NCI-H2081 (cell line): ENCODE results near the gene SLF1.

ENCODE experiments used
- DNase-seq, 2 experiments: peaks; one replicate each; lab custom pipeline; 2025; lab: John Stamatoyannopoulos, UW

SLF1 gene

DNA sequence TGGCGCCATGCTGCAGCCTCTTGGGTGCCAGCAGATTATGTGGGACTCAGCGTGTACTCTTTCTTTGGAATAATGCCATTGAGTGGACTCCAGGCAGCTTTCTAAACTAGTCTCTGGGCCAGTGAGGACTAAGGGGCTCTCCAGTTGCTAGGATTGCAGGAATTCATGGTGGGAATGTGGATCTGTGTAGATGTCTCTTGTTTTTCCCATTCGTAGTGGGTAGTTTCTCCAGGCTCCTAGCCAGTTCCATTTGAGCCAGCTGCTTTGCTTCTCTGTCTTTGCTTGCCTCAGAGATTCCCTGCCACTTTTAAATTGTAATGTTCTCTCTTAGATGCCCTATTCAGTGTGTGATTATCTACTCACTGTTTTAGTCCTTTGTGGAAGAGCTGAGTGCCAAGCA lies 42.6 kb downstream of the SLF1 start:
- DNase-seq = no peak

- DNase-seq = no peak
These were observed 49.5 kb downstream of the SLF1 start for GRCh38 chr5:94667937-94668336.

- DNase-seq = no peak
These were observed 52.3 kb downstream of the SLF1 start for GRCh38 chr5:94670726-94671125.

GRCh38 chr5:94672746-94673145 lies 54.3 kb downstream of the SLF1 start:
- no peak for DNase-seq

DNA sequence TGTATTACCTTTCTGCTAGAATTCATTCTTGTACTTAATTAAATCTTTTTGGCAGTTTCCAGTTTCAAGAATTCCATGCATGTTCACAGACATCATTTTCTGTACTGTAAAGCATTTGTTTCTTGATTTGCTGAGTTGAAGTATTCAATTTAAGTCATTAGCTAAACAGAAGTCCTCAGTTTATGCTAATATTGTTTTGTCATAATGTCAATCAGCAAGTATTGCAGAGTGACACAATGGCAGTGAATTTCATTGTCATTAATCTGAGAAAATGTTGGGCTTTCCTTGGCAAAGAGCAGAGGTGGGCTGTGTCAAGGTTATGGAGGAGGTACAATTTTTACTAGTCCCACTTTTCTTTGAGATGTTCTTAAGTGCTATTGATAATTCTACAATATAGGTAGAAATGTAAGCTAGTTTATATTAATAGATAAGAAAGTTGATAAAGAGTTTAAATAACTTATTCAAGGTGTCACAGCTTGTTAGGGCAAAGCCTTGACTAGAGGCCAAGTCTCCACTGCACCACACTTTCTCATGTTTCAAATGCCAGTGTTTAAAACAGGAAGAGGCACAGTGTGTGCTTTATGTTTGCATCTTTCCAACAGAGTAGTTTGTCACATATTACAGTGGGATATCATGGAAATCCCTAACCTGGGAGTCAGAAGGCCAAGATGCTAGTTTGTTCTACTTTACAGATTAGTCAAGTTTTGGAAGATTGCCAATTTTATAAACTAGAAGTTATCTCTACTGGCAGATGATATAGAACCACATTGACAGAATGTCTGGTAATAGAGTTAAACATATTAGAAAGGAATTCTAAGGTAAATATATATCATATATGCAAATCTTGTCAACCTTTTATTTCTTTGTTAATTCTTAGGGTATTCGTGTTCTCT lies 56.3 kb downstream of the SLF1 start:
- no peak for DNase-seq

DNA sequence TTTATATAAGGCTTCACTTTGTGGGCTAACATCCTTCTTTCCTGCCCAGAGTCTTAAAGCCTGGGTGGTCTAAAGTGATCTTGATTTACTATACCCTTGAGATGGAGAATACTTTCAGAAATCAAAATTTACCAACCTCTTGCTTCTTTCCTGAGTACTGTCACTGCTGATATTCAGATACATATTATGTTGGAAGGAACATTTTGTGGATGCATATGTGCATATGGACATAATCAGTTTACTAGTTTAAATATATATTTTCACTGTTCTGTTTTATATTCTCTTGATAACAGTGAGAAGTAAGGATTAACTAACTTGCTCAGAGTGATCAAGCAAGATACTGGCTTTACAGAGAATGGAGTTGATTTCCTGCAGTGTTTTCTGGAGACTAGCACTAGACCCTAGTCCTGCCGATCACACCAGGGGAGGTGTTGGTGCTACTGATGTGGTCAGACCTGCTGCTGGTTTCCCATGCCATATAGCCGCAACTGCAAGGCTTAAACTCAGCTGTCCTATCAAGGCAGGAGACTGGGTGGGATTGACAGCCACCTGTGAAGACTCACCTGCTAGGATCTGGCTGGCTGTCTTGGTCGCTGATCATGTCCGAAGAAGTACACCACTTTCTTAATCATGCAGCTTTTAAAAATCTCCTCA lies 57.6 kb downstream of the SLF1 start:
- DNase-seq = no peak

GRCh38 chr5:94682814-94683520 lies 64.5 kb downstream of the SLF1 start:
- DNase-seq = no peak

DNA sequence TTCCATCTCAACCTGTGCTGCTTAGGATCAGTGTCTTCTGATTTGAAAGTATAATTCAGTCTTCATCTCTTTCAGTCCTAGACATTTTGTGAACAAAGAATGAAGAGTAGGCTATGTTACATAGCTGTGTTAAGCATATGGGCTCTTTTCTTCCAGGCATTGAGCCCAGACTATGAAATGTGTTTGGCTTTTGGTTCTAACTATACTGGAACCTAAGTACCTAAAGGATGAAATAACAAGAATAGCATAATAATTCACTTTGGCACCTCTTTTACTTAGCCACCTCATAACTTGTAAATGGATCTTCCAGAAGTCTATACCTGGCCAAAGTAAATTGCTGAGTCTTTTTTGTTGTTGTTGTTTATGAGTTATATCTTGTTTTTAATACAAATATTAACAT lies 71.4 kb downstream of the SLF1 start:
- DNase-seq = no peak

GRCh38 chr5:94690778-94691177 lies 72.3 kb downstream of the SLF1 start:
- no peak for DNase-seq

DNA sequence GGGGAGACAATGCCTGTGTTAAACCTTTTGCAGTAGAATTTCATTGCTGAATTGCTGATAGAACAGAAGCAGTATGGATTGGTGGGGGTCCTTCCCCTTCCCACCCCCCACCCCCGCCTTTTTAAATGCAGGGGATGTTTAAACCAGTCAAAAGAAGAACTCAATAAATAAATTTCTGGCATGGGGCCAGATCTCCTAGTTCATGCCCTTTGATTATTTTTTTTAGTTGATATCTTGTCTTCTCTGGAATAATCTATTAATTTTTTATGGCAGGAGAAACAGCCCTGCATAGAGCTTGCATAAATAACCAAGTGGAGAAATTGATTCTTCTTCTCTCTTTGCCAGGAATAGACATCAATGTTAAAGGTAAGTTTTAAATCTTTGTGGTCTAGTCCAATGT lies 72.8 kb downstream of the SLF1 start:
- DNase-seq = no peak

DNA sequence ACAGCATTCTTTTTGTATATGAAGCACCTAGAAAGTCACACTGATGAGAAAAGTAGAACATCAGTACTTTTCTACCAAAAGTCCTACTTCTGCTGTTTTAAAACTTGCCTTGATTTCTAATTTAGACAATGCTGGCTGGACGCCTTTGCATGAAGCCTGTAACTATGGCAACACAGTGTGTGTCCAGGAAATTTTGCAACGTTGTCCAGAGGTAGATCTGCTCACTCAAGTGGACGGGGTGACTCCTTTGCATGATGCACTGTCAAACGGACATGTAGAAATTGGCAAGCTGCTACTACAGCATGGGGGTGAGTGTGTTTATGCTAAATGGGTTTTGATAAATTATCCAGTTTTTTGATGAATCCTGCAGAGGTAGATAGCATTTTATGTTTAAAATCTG lies 73.5 kb downstream of the SLF1 start:
- DNase-seq = peak; percentile 8 to 49

GRCh38 chr5:94692581-94692980 lies 74.1 kb downstream of the SLF1 start:
- DNase-seq = no peak

DNA sequence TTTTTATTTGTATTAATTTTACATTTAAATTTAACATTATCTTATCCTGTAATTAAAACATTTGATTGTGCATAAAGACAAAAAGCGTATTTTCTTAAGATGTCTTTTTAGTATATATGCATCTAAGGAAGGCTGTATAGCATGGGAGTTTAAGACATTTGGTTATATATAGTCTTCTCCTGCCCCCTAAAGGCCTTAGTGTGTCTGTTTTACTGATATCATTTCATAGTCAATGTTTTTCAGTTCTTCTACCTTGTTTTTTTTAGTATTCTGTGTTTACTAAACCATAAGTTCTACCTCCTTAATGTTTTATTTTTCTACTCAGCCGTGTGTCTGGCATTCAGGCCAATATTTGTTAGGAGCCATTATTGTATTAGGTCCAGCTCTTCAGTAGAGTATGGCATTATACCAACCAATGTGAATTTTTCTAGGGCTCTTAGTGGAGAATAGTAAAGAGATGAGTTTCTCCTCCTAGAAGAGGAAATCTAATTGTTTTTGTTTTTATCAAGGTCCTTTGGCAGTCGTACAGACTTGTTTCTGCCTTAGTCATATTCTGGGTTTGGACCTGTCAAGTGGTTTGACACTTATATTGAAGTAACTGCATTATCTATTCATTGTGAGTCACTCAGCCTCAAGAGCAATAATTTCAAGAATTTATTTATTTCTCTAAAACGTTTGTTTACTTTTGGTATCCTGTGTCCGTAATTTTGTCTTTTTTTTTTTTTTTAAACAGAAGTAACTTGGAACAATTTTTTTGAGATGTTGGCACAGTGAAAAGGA lies 74.8 kb downstream of the SLF1 start:
- peak; percentile 2 to 14 for DNase-seq

DNA sequence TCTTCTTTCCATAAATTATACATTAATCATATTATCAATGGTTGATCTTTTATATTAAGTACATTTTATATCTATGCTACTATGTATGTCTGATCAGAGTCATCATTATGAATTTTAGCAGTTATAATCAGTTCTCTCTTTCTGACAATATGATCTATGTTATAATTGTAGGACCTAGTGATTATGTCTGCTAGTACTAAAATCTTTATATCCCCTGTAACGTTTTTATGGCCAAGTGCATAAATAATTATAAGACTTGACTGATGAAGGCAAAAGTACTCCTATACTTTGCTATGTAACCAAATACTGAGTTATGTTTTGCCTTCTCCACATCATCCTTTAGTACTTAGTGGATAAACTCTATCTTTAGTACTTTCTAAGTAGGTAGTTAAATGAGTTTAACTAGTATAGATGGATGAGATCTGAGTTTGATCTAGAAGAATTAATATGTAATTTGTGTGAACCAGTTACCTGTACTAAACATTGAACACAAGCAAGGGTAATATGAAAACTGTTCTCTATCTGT lies 75.4 kb downstream of the SLF1 start:
- no peak for DNase-seq

DNA sequence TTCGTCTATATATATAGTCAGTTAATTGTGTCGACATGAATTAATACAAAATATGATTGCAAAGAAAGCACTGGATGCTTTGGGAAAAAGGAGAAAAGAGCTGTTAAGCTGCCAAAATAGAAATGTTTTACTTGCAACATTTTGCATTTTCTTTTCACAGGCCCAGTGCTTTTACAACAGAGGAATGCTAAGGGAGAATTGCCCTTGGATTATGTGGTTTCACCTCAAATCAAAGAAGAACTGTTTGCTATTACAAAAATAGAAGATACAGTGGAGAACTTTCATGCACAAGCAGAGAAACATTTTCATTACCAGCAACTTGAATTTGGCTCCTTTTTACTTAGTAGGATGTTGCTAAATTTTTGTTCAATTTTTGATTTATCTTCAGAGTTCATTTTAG lies 76.2 kb downstream of the SLF1 start:
- DNase-seq = no peak

GRCh38 chr5:94698197-94698596 lies 79.7 kb downstream of the SLF1 start:
- DNase-seq = no peak

GRCh38 chr5:94699562-94699961 lies 81.1 kb downstream of the SLF1 start:
- no peak for DNase-seq

- no peak for DNase-seq
These were observed 82.1 kb downstream of the SLF1 start for GRCh38 chr5:94700592-94700991.

DNA sequence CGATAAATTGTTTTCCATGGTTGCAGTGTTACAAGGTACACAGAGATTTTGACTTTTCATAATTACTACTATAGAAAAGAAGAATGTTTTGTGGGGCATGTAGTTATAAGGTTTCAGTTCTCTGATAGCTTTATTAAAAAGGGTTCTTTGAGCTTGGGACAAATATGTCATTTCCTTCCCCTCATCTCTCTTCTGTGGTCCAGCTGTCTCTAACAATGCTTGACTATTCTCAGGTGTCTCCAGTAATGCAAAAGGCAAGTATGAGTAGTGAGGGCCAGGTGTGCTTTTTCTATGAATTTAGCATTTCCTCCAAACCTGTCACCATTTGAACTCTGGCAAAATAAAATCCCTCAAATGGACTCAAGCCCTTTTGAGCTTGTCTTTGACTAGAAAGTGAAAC lies 84.3 kb downstream of the SLF1 start:
- DNase-seq = peak; percentile 8 to 21

- no peak for DNase-seq
These were observed 87.0 kb downstream of the SLF1 start for GRCh38 chr5:94705427-94705826.

DNA sequence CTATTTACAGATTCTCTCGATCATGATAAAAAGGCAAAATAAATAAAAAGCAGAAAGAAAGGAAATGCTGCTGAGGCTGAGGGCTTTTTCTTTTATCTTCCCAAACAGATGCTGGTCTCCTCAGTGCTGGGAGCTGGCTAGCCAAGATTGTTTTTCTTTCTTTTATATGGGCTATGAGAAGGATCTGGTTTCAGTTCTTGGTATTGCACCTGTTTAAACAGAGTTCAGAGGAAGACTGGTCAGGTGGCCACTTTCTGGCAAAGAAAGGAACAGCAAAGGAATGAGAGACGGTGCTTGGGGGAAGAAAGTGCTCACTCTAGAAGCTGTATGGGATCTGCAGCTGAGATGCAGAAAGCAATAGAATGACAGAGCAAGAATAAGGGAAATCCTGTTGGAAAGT lies 88.9 kb downstream of the SLF1 start:
- peak in 1 of 2 experiments; percentile 2 for DNase-seq

DNA sequence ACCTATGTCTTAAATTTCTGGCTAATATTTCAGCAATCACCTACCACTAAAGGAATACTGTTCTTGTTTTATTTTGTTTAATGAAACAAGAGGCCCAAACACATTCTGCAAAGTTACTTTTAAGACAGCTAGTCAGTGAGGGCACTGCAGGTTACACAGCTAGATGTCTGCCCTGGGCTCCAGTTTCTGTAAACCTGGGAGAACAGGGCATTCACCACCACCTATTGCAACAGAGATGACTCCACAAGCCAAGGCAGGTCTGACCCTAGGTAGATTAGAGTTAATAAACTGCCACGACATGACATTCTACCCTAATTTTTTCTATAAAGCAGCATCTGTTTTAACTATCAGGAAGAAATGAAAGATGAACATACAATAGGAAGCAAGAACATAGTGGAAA lies 90.8 kb downstream of the SLF1 start:
- no peak for DNase-seq
